ENCODE measurements around the gene NOL6. TPM values are rescaled to one million over a fixed set of nuclear protein-coding genes. Genes with fewer than 3 reads are reported as not detected.
A peak's percentile ranks its signal among the peaks of the same experiment; 100 is the strongest.

The NOL6 gene
- total RNA-seq, 4 donors from 2014 or later, result 8.9 to 29.1 (median 12.7) TPM

DNA sequence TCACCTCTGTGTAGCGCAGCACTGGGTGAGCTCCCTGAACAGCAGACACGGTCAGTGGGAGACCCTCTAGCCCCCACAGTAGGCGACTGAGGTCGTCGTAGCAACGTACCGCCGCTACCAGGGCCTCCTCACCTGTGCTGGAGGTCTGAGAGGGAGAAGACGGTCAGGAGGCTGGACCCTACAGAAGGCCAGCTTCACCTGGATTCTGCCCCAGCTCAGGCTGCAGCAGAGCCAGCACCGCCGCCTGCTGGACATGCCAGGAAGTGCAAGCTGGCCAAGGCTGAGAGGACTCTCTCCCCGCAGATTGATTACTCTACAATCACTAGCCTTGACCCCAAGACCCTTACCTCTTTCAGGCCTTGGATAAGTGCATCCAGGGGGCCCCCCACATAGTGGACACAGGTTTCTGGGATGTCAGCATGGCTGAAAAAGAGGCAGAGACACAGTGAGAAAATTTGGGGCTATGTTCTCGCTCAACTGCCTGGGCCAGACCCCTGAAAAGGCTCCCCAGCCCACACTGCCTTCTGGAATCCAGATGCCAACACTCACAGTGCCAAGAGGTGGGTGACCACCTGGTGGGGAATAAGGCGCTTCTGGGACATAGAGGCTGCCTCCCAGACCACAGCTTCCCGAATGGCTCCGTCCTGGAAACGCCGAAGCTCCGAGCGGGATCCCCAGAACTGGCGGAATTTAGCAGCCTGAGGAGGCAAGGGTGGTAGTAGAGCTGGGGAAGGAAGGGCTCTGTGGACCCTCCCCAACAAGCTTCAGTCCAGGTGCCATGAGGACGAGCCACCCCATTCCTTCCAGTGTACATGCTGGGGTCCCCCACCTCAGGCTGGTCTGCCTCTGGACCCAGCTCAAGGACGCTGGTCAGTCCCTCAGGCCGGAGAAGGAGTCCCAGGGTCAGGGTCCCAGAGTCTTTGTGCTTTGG lies 6.9 kb downstream of the NOL6 start:
- Histone ChIP-seq H3K4me3 (no peak overlapping the region), H3K36me3 (peaks cover 0 to 60% (median 20%) of the 10 kb centered on the region in 4 donors), H3K9me3 (no peaks in the 10 kb centered on the region), H3K27ac (no peak overlapping the region), H3K4me1 (peaks cover 0 to 2% (median 0%) of the 10 kb centered on the region in 4 donors), H3K27me3 (no peaks in the 10 kb centered on the region)
- intact Hi-C loops (cut with DNase I; ENCODE audit: low total_unique reads), result loop anchor here (10.0 kb wide), 1 partner anchor 92 kb away; no protein-coding TSS in a partner anchor
- 78% methylated on average over 24 of the region's 24 CpGs; no CpG with 5 or more reads in 1 of the 2 donors for WGBS, 2 donors (ENCODE audit: low coverage in 1 of 2)
- DNase-seq, result peak; percentile 78
- peak; percentile 95 to 98 (median 97) for TF ChIP-seq CTCF (IDR thresholded peaks at IDR 0.05)
- TF ChIP-seq EP300 (IDR thresholded peaks at IDR 0.05; ENCODE audit: low read depth), result no peak
- in situ Hi-C loops (cut with MboI; ENCODE audit: low pct_ligation_motif_present in 1 of 4, low pct_unique_long_range_greater_than_20kb in 1 of 4, low sequenced_read_pairs in 3 of 4), result loop anchor here in 1 of 4 donors (25.0 kb wide), 1 partner anchor 105 kb away; no protein-coding TSS in a partner anchor

- Histone ChIP-seq H3K36me3 (peaks cover 0 to 50% (median 20%) of the 10 kb centered on the region in 4 donors), H3K4me1 (peaks cover 0 to 11% (median 3%) of the 10 kb centered on the region in 4 donors), H3K27ac (no peak overlapping the region), H3K9me3 (no peaks in the 10 kb centered on the region), H3K4me3 (no peak overlapping the region), H3K27me3 (no peaks in the 10 kb centered on the region)
- in situ Hi-C loops (cut with MboI; ENCODE audit: low pct_ligation_motif_present in 1 of 4, low pct_unique_long_range_greater_than_20kb in 1 of 4, low sequenced_read_pairs in 3 of 4), result loop anchor here in 1 of 4 donors (25.0 kb wide), 1 partner anchor 104 kb away; no protein-coding TSS in a partner anchor
- DNase-seq, result no peak
- intact Hi-C loops (cut with DNase I; ENCODE audit: low total_unique reads), result loop anchor here (10.0 kb wide), 1 partner anchor 91 kb away; no protein-coding TSS in a partner anchor
- TF ChIP-seq POLR2AphosphoS5 (IDR thresholded peaks at IDR 0.05) (no peak), CTCF (IDR thresholded peaks at IDR 0.05) (no peak), EP300 (IDR thresholded peaks at IDR 0.05; ENCODE audit: low read depth) (no peak), POLR2A (IDR thresholded peaks at IDR 0.05) (no peak)
- WGBS, 2 donors (ENCODE audit: low coverage in 1 of 2), result 93% methylated on average over 27 of the region's 27 CpGs; no CpG with 5 or more reads in 1 of the 2 donors
These were observed 7.8 kb downstream of the NOL6 start for GRCh38 chr9:33465596-33466564.

GRCh38 chr9:33465096-33465495 lies 8.6 kb downstream of the NOL6 start:
- Histone ChIP-seq H3K4me3 (no peak overlapping the region), H3K9me3 (no peaks in the 10 kb centered on the region), H3K36me3 (peaks cover 0 to 49% (median 20%) of the 10 kb centered on the region in 4 donors), H3K4me1 (peaks cover 0 to 11% (median 3%) of the 10 kb centered on the region in 4 donors), H3K27me3 (no peaks in the 10 kb centered on the region), H3K27ac (no peak overlapping the region)
- DNase-seq, result no peak
- 97 to 100% methylated on average over 2 to 9 of the region's 9 CpGs for WGBS, 2 donors (ENCODE audit: low coverage in 1 of 2)
- no peak for TF ChIP-seq CTCF (IDR thresholded peaks at IDR 0.05)
- no peak for TF ChIP-seq POLR2AphosphoS5 (IDR thresholded peaks at IDR 0.05)
- no peak for TF ChIP-seq POLR2A (IDR thresholded peaks at IDR 0.05)
- TF ChIP-seq EP300 (IDR thresholded peaks at IDR 0.05; ENCODE audit: low read depth), result no peak
- in situ Hi-C loops (cut with MboI; ENCODE audit: low pct_ligation_motif_present in 1 of 4, low pct_unique_long_range_greater_than_20kb in 1 of 4, low sequenced_read_pairs in 3 of 4), result loop anchor here in 1 of 4 donors (25.0 kb wide), 1 partner anchor 103 kb away; no protein-coding TSS in a partner anchor
- intact Hi-C loops (cut with DNase I; ENCODE audit: low total_unique reads), result loop anchor here (10.0 kb wide), 1 partner anchor 90 kb away; no protein-coding TSS in a partner anchor
